ENCODE measurements around the gene SINHCAF.

SINHCAF gene

DNA sequence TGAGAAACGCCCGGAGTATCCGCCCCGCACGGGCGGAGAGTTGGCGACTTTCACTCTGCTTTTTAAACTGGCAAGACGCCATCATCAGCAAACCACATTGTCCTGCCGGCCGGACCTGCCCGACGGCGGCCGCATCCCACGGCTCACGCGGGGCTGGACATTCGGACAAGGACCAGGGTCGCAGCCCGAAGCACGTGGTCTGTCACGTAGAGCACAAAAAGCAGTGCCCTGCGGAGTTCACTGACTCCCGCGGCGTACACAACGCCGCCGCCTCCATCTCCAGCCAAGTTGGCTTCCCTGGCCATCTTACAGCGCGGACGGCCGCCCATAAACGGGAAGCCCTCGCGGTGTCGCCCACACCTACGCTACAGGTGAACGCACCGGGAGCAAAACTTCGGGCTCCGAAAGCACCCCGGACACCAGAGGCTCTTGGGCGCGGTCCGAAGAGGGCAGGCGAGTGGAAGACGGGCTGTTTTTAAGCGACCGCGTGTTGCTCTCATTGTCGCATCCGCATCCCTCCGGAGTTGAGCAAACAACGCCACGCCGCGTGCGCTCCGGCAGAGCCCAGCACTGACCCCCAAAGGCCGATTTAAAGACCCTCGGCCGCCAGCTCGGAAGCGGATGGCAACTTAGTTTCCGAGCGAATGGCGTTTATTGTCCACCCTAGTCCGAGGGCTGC is 966 bp downstream of the SINHCAF start:
- TF ChIP-seq, protein P1, sequence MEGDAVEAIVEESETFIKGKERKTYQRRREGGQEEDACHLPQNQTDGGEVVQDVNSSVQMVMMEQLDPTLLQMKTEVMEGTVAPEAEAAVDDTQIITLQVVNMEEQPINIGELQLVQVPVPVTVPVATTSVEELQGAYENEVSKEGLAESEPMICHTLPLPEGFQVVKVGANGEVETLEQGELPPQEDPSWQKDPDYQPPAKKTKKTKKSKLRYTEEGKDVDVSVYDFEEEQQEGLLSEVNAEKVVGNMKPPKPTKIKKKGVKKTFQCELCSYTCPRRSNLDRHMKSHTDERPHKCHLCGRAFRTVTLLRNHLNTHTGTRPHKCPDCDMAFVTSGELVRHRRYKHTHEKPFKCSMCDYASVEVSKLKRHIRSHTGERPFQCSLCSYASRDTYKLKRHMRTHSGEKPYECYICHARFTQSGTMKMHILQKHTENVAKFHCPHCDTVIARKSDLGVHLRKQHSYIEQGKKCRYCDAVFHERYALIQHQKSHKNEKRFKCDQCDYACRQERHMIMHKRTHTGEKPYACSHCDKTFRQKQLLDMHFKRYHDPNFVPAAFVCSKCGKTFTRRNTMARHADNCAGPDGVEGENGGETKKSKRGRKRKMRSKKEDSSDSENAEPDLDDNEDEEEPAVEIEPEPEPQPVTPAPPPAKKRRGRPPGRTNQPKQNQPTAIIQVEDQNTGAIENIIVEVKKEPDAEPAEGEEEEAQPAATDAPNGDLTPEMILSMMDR (IDR thresholded peaks at IDR 0.05) = no peak

DNA sequence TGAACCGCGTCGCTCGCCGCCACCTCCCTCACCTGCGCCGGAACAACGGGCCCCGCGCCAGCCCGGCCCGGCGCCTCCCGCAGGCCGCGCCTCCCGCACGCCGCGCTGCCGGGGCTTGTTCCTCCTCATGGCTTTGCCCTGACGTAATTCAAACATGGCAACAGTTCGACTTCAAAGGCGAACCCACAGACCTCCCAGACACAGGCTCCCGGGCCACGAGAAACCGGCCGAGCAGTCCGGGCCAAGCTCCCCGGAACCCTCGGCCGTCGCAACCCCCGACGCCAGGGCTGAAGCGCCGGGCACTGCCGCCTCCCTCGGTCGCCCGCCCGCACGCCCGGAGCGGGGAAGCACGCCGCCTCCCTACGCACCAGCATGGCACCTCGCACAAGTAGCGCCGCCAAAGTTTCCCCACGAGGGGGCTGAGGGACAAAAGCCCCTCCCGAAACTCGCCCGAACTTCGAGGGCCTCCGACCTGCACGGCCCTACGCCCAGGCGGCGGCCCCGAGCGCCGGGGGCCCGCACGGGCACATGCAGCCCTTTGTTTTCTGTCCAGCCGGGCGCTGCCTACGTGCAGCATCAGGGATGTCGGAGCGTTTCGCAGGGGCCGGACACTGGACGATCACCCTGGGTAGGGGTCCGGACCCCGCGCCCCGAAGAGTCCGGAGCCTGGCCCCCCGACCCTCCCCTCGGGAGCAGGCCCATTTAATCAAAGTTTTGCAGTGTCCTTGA is 1.7 kb downstream of the SINHCAF start:
- TF ChIP-seq, protein P1 (IDR thresholded peaks at IDR 0.05) = no peak

DNA sequence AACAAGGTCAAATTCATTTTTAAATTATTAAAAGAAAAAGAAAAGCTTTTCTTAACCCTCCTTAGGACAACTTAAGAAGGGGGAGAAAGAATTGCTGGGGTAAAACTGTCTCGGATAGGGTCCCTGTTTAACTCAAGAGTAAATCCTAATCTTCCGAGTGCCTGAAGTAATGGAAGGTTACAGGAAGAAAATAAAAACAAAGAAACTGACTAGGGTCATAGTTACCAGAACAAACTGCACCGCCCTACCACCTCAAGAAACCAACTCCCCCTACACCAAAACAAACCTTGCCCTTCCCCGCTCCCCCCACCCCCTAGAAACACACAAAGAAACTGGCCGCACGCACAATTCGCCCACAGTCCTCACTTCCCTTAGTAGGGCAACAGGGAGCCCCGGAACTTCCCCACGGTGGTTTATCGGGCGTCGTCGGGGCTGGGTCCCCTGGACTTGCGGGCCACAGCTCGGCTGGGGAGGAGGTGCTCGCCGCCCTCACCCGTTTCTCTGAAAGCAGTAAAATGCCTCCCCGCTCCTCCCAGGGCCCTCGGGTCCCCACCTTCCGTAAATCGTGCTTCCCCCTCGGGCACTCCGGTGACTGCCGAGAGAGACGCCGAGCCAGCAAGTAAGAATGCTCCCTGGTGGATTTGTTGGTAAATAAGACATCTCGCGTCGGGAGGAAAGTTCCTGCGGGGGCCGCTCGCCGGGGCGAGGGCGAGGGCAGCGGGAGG is 2.4 kb downstream of the SINHCAF start:
- TF ChIP-seq, protein P1 (IDR thresholded peaks at IDR 0.05) = no peak

DNA sequence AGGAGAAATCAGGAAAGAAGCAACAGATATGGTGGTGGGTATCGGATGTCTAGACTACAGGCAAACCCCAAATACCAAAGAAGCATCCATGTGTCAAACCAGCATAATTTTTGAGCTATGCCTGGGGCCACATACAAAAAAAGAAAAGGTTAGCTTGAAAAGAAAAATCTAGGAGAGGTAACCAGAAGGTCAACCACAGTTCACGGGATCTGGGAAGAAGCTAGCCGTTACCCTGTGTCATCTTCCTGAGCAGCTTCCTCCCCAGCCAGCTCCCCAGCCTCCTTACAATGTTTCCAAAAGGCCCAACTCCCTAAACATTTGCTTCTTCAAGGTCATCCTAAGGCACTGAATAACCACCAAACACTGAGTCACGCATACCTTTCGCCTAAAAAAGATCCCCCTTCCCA is 3.1 kb downstream of the SINHCAF start:
- TF ChIP-seq, protein P1 (IDR thresholded peaks at IDR 0.05) = no peak

DNA sequence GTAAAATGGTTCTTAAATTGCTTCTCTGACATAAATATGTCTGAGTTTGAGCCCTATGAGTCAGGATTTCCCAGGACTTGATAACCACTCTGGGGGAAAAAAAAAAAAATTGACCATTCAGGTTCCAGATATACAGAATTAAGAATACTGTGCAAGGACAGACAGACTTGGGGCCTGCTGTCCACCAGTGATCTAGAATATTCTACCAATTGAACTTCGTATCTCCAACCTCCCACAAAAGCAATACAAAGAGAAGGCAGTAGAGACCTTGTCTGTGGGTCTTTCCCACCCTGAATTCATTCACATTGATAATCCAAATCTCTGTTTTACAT is 4.1 kb downstream of the SINHCAF start:
- TF ChIP-seq, protein P1 (IDR thresholded peaks at IDR 0.05) = no peak

DNA sequence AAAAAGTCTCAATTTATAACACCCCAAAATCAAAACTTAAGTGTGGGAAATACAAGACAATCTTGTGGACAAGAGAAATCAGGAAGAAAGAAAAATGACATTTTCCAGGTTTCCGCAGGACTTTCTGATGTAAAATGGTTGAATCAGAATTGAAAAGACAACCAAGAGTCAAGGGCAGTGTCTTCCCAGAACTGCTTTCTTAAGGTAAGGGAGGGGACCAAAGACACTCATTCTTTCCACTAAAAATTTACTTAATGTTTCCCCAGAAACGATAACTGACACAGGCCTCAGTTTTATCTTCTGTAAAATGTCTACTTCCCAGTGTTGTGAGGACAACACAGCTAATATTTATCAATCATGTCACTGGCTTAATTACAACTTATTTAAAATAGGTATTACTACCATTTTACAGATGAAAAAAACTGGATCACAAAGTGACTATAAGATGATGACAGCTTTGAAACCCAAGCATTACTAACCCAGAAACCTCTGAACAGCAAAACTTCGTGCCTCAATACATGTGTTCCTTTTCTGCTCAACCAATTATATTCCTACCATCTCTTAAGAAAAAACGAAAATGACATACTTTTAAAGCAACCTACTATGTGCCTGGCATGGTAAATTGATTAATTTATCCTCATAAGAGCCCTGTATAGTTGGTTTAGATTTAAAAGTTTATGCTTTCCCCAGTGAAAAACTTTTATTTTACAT is 4.6 kb downstream of the SINHCAF start:
- TF ChIP-seq, protein P1 (IDR thresholded peaks at IDR 0.05) = no peak

DNA sequence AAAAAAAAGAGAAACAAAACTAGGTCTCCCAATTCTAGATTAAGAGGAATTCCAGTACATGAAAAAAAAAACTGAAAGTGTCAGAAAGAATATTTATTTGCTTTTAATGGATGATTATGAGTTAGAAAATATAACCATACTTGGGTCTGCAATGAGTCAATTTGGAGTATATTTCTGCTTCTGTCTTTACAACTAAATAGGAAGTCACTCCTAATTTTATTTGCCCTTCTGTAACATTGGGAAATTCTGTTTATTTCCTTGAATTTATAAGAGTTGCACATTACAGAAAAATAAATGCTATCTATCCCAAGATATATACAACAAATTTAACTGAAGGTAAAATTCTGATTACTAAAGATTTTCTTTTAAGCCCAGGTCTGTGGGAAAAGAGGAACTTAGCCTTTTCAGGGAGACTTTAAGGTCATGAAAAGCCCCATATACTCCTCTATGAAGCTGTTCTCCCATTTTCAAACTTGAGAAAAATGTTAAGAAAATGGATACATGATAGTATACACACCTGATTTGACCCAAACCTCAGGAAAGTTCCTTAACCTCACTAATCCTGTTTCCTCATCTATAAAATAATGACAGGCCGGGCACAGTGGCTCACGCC is 7.2 kb downstream of the SINHCAF start:
- TF ChIP-seq, protein P1 (IDR thresholded peaks at IDR 0.05) = no peak
